GM15510 (cell line): ENCODE measurements around the gene IDH2.

Experiments used
- POLR2A ChIP-seq: IDR thresholded peaks from 3 replicates; pipeline ENCODE4 v1.6.1; 2011; ENCODE audit warnings: borderline replicate concordance; ENCODE audit not compliant: insufficient read length; ENCODE audit errors: extremely low read depth

The IDH2 gene

GRCh38 chr15:90044191-90044590 lies 58.1 kb downstream of the IDH2 start:
- TF ChIP-seq POLR2A, result no peak

- TF ChIP-seq POLR2A, result no peak
Observed at GRCh38 chr15:90043530-90044010, 58.7 kb downstream of the IDH2 start.

GRCh38 chr15:90042766-90043529 lies 59.3 kb downstream of the IDH2 start:
- no peak for TF ChIP-seq POLR2A

GRCh38 chr15:90042356-90042755 lies 59.9 kb downstream of the IDH2 start:
- no peak for TF ChIP-seq POLR2A

- TF ChIP-seq POLR2A, result no peak
Observed at GRCh38 chr15:90040618-90041017, 61.6 kb downstream of the IDH2 start.

- TF ChIP-seq POLR2A, result no peak
Observed at GRCh38 chr15:90039996-90040395, 62.3 kb downstream of the IDH2 start.

GRCh38 chr15:90038632-90039095 lies 63.6 kb downstream of the IDH2 start:
- no peak for TF ChIP-seq POLR2A

- no peak for TF ChIP-seq POLR2A
Observed at GRCh38 chr15:90037961-90038631, 64.2 kb downstream of the IDH2 start.

GRCh38 chr15:90037511-90037860 lies 64.8 kb downstream of the IDH2 start:
- TF ChIP-seq POLR2A, result no peak

- no peak for TF ChIP-seq POLR2A
Observed at GRCh38 chr15:90036806-90037510, 65.3 kb downstream of the IDH2 start.

GRCh38 chr15:90036343-90036742 lies 65.9 kb downstream of the IDH2 start:
- no peak for TF ChIP-seq POLR2A

GRCh38 chr15:90035840-90036230 lies 66.4 kb downstream of the IDH2 start:
- no peak for TF ChIP-seq POLR2A

- no peak for TF ChIP-seq POLR2A
Observed at GRCh38 chr15:90035095-90035839, 67.0 kb downstream of the IDH2 start.

GRCh38 chr15:90033448-90033847 lies 68.8 kb downstream of the IDH2 start:
- TF ChIP-seq POLR2A, result no peak
